Measurements from ENCODE around the gene PHTF1.

PHTF1 gene

DNA sequence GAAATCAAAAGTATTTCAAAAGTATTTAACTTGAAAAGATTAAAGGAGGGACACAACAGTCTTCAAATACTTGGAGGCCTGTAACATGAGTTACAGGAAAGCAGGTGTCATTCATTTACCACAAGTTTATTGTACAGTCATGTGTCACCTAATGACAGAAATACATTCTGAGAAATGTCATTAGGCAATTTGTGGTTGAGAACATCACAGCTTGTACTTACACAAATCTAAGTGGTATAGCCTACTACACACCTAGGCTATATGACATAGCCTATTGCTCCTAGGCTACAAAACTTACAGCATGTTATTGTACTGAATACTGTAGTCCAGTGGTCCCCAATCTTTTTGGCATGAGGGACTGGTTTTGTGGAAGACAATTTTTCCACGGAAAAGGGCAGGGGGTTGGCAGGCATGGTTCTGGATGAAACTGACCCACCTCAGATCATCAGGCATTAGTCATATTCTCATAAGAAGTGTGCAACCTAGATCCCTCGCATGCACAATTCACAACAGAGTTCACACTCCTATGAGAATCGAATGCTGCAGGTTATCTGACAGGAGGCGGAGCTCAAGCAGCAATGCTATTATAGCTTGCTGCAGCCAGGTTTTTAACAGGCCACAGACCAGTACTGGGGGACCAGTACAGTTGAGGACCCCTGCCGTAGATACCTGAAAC is 25.0 kb upstream of the PHTF1 start:
- Mint-ChIP-seq H3K4me3 (peak overlapping the region; percentile 66), H3K4me1 (peaks cover 33% of the 10 kb centered on the region), H3K9me3 (peaks cover 3% of the 10 kb centered on the region), H3K27ac (peak overlapping the region; percentile 95), H3K36me3 (peaks cover 26% of the 10 kb centered on the region)
- peak in 1 of 2 donors; percentile 56 for DNase-seq (ENCODE audit: low spot score in 2 of 2)
- peak; percentile 88 for ATAC-seq

- peak overlapping the region; percentile 95 for H3K27ac Mint-ChIP-seq
- H3K4me1 Mint-ChIP-seq = peaks cover 38% of the 10 kb centered on the region
- H3K36me3 Mint-ChIP-seq = peaks cover 30% of the 10 kb centered on the region
- ATAC-seq (peak; percentile 86), DNase-seq (ENCODE audit: low spot score in 2 of 2) (peak in 1 of 2 donors; percentile 59)
- peaks cover 6% of the 10 kb centered on the region for H3K9me3 Mint-ChIP-seq
- peak overlapping the region; percentile 66 for H3K4me3 Mint-ChIP-seq
Observed at GRCh38 chr1:113783254-113784103, 24.2 kb upstream of the PHTF1 start.

- ATAC-seq (no peak), DNase-seq (ENCODE audit: low spot score in 2 of 2) (no peak)
- Mint-ChIP-seq H3K9me3 (peaks cover 4% of the 10 kb centered on the region), H3K4me3 (no peak overlapping the region), H3K4me1 (peaks cover 32% of the 10 kb centered on the region), H3K36me3 (peaks cover 26% of the 10 kb centered on the region), H3K27ac (no peak overlapping the region)
Observed at GRCh38 chr1:113782406-113782805, 23.1 kb upstream of the PHTF1 start.

- Mint-ChIP-seq H3K9me3 (peaks cover 4% of the 10 kb centered on the region), H3K36me3 (peaks cover 35% of the 10 kb centered on the region), H3K27ac (no peak overlapping the region), H3K4me3 (no peak overlapping the region), H3K4me1 (peaks cover 14% of the 10 kb centered on the region)
- ATAC-seq (peak; percentile 12), DNase-seq (ENCODE audit: low spot score in 2 of 2) (no peak)
Observed at GRCh38 chr1:113780374-113781146, 21.3 kb upstream of the PHTF1 start.

DNA sequence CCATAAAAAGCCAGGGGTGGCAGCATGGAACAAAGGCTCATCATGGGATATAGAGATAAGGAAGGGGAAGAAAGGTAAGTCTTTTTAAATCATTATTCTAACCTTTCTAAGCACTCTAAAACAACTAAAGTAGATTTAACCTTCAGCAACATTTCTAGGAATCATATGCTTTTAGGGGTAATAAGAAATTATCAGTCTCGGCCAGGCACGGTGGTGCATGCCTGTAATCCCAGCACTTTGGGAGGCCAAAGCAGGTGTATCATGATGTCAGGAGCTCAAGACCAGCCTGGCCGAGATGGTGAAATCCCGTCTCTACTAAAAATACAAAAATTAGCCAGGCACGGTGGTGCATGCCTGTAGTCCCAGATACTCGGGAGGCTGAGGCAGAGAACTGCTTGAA is 20.3 kb upstream of the PHTF1 start:
- DNase-seq (ENCODE audit: low spot score in 2 of 2) (no peak), ATAC-seq (no peak)
- H3K4me1 Mint-ChIP-seq = peaks cover 13% of the 10 kb centered on the region
- H3K27ac Mint-ChIP-seq = peak overlapping the region; percentile 6
- H3K4me3 Mint-ChIP-seq = no peak overlapping the region
- H3K9me3 Mint-ChIP-seq = peaks cover 4% of the 10 kb centered on the region
- peaks cover 45% of the 10 kb centered on the region for H3K36me3 Mint-ChIP-seq

GRCh38 chr1:113777561-113777960 is 18.3 kb upstream of the PHTF1 start:
- H3K4me3 Mint-ChIP-seq = no peak overlapping the region
- H3K4me1 Mint-ChIP-seq = peaks cover 13% of the 10 kb centered on the region
- peaks cover 4% of the 10 kb centered on the region for H3K9me3 Mint-ChIP-seq
- DNase-seq (ENCODE audit: low spot score in 2 of 2) = no peak
- H3K36me3 Mint-ChIP-seq = peaks cover 54% of the 10 kb centered on the region
- no peak overlapping the region for H3K27ac Mint-ChIP-seq
- no peak for ATAC-seq

- no peaks in the 10 kb centered on the region for H3K9me3 Mint-ChIP-seq
- DNase-seq (ENCODE audit: low spot score in 2 of 2) (no peak), ATAC-seq (no peak)
- peaks cover 35% of the 10 kb centered on the region for H3K4me1 Mint-ChIP-seq
- H3K27ac Mint-ChIP-seq = no peak overlapping the region
- H3K36me3 Mint-ChIP-seq = peaks cover 87% of the 10 kb centered on the region
- no peak overlapping the region for H3K4me3 Mint-ChIP-seq
Observed at GRCh38 chr1:113770031-113770430, 10.7 kb upstream of the PHTF1 start.

DNA sequence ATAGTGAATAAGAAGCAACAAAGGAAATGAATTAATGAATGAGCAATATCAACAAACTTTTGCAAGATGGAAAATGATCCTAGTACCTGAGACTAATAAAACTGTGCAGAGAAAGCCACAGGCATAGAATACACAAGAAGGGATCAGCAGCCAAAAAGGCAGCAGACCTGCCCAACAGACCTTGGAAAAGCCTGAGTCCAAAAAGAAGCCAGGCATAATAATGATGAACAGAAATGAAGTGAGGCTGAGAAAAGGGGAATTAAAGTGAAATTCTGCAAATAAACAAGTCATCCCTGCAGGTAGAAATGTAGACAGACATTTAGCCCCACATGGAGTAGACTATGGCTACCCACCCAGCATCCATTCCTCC is 10.3 kb upstream of the PHTF1 start:
- H3K9me3 Mint-ChIP-seq = no peaks in the 10 kb centered on the region
- DNase-seq (ENCODE audit: low spot score in 2 of 2) = no peak
- ATAC-seq = no peak
- no peak overlapping the region for H3K4me3 Mint-ChIP-seq
- peaks cover 35% of the 10 kb centered on the region for H3K4me1 Mint-ChIP-seq
- H3K36me3 Mint-ChIP-seq = peaks cover 87% of the 10 kb centered on the region
- peak overlapping the region; percentile 32 for H3K27ac Mint-ChIP-seq

GRCh38 chr1:113768916-113769600 is 9.8 kb upstream of the PHTF1 start:
- DNase-seq (ENCODE audit: low spot score in 2 of 2) = no peak
- Mint-ChIP-seq H3K36me3 (peaks cover 87% of the 10 kb centered on the region), H3K9me3 (no peaks in the 10 kb centered on the region), H3K4me3 (no peak overlapping the region), H3K4me1 (peaks cover 35% of the 10 kb centered on the region), H3K27ac (peak overlapping the region; percentile 32)
- no peak for ATAC-seq

GRCh38 chr1:113765306-113766230 is 6.3 kb upstream of the PHTF1 start:
- Mint-ChIP-seq H3K4me3 (no peak overlapping the region), H3K9me3 (no peaks in the 10 kb centered on the region), H3K36me3 (peaks cover 71% of the 10 kb centered on the region), H3K4me1 (peaks cover 26% of the 10 kb centered on the region), H3K27ac (peak overlapping the region; percentile 15)
- DNase-seq (ENCODE audit: low spot score in 2 of 2) (no peak), ATAC-seq (no peak)

DNA sequence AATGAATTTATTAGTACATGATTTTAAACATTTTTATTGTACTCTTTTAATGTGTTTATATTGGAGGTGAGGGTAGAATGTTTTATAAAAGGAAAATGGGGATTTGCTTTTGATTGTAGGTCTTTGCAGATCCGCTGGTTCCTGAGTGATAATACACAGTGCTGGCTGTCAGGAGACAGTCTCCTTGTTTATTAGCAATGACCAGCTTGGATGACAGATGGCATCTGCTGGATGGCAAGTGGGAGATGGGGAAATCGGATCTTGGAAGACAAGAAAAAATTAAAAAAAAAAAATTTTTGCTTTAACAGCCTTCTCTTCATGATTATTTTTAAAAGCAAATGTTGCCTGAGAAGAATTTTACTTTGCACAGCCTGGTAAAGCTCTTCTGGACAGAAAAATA is 4.4 kb upstream of the PHTF1 start:
- Mint-ChIP-seq H3K9me3 (no peaks in the 10 kb centered on the region), H3K27ac (no peak overlapping the region), H3K36me3 (peaks cover 76% of the 10 kb centered on the region), H3K4me1 (peaks cover 17% of the 10 kb centered on the region), H3K4me3 (no peak overlapping the region)
- no peak for ATAC-seq
- no peak for DNase-seq (ENCODE audit: low spot score in 2 of 2)

GRCh38 chr1:113761937-113762336 is 2.7 kb upstream of the PHTF1 start:
- H3K36me3 Mint-ChIP-seq = peaks cover 62% of the 10 kb centered on the region
- H3K4me3 Mint-ChIP-seq = no peak overlapping the region
- no peaks in the 10 kb centered on the region for H3K9me3 Mint-ChIP-seq

GRCh38 chr1:113760102-113761080 is 1.1 kb upstream of the PHTF1 start:
- H3K4me1 Mint-ChIP-seq = peaks cover 25% of the 10 kb centered on the region
- H3K4me3 Mint-ChIP-seq = peak overlapping the region; percentile 90
- ATAC-seq (no peak), DNase-seq (ENCODE audit: low spot score in 2 of 2) (no peak)
- H3K36me3 Mint-ChIP-seq = peaks cover 62% of the 10 kb centered on the region
- H3K27ac Mint-ChIP-seq = peak overlapping the region; percentile 98
- H3K9me3 Mint-ChIP-seq = no peaks in the 10 kb centered on the region

More at GRCh38 chr1:113761937-113762336, 2.7 kb upstream of the PHTF1 start:
- Mint-ChIP-seq H3K4me1 (peaks cover 15% of the 10 kb centered on the region), H3K27ac (no peak overlapping the region)
- no peak for ATAC-seq
- DNase-seq (ENCODE audit: low spot score in 2 of 2) = no peak

All from stimulated activated effector memory CD8-positive, alpha-beta T cell treated with anti-CD3 and anti-CD28 coated beads, Interleukin-12 subunit alpha, Interleukin-12 subunit beta, amount 100 ng/mL, for 72 hours (primary cell).